Measurements from ENCODE around the gene COG7.

DNA sequence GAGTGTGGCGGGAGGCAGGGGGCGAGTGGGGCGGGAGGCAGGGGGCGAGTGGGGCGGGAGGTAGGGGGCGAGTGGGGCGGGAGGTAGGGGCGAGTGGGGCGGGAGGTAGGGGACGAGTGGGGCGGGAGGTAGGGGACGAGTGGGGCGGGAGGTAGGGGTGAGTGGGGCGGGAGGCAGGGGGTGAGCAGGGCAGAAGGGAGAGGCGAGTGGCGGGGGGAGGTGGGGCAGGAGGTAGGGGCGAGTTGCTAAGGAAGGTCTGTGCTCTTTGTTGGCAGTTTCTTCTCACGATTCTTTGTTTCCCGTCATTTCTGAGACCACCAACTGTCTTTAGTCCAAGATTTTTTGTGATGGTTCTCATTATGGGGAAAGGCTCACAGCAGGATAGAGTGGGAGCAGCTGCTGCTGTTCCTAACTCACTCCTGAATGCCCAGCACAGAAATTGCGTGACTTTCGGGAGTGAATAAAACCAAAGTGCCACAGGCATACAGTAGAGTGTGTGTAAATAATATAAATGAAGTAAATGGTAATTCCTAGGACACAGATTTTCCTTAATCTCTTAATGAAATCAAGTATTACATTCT, 44.7 kb downstream of the COG7 start:
- TF ChIP-seq, protein P1, sequence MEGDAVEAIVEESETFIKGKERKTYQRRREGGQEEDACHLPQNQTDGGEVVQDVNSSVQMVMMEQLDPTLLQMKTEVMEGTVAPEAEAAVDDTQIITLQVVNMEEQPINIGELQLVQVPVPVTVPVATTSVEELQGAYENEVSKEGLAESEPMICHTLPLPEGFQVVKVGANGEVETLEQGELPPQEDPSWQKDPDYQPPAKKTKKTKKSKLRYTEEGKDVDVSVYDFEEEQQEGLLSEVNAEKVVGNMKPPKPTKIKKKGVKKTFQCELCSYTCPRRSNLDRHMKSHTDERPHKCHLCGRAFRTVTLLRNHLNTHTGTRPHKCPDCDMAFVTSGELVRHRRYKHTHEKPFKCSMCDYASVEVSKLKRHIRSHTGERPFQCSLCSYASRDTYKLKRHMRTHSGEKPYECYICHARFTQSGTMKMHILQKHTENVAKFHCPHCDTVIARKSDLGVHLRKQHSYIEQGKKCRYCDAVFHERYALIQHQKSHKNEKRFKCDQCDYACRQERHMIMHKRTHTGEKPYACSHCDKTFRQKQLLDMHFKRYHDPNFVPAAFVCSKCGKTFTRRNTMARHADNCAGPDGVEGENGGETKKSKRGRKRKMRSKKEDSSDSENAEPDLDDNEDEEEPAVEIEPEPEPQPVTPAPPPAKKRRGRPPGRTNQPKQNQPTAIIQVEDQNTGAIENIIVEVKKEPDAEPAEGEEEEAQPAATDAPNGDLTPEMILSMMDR (IDR thresholded peaks at IDR 0.05) = no peak
- TF ChIP-seq POLR2AphosphoS5 (IDR thresholded peaks at IDR 0.05) (no peak), POLR2A (IDR thresholded peaks at IDR 0.05) (no peak)

Measured in breast epithelium (tissue), 3 donors.